Astrocyte of the spinal cord (primary cell): ENCODE results near the gene PDZD2.
A peak's percentile ranks its signal among the peaks of the same experiment; 100 is the strongest.
"Not testable (repeated sequence)": the region's sequence is repeated elsewhere in the genome, so short reads cannot be mapped to it uniquely, and the experiment has no call there.

ENCODE experiments used
- DNase-seq: peaks from one replicate; pipeline ENCODE4 v3.0.0; 2011; ENCODE audit warnings: low read depth, low spot score
- H3K4me3 ChIP-seq: 2 replicates; pipeline ENCODE4 v1.5.1; 2011; ENCODE audit warnings: low read depth, mild to moderate bottlenecking, low read length, moderate library complexity
- CTCF ChIP-seq: IDR thresholded peaks from 2 replicates; pipeline ENCODE4 v1.5.1; 2012; ENCODE audit warnings: low read depth, mild to moderate bottlenecking, low read length, inconsistent platforms
- in situ Hi-C: cut with HindIII; loops from 2 replicates; pipeline ENCODE4 v1.10.0; 2017; ENCODE audit warnings: low sequenced_read_pairs

The PDZD2 gene

GRCh38 chr5:32068561-32068960 is 429.6 kb downstream of the PDZD2 start:
- no peak for DNase-seq
- in situ Hi-C loops = no loop called here
- TF ChIP-seq CTCF = no peak
- H3K4me3 ChIP-seq = no peak overlapping the region

GRCh38 chr5:32069396-32069795 is 430.5 kb downstream of the PDZD2 start:
- TF ChIP-seq CTCF = no peak
- no peak for DNase-seq
- no peak overlapping the region for H3K4me3 ChIP-seq
- in situ Hi-C loops = no loop called here

- in situ Hi-C loops = no loop called here
- TF ChIP-seq CTCF = no peak
- H3K4me3 ChIP-seq = no peak overlapping the region
- DNase-seq = no peak
Observed at GRCh38 chr5:32071351-32071944, 432.5 kb downstream of the PDZD2 start.

- no peak for TF ChIP-seq CTCF
- DNase-seq = no peak
- no peak overlapping the region for H3K4me3 ChIP-seq
- in situ Hi-C loops = no loop called here
Observed at GRCh38 chr5:32072054-32072453, 433.1 kb downstream of the PDZD2 start.

GRCh38 chr5:32074401-32074800 is 435.5 kb downstream of the PDZD2 start:
- in situ Hi-C loops = no loop called here
- no peak overlapping the region for H3K4me3 ChIP-seq
- no peak for DNase-seq
- TF ChIP-seq CTCF = no peak

GRCh38 chr5:32076699-32077695 is 438.1 kb downstream of the PDZD2 start:
- peak; percentile 64 for TF ChIP-seq CTCF
- in situ Hi-C loops = no loop called here
- peak; percentile 91 for DNase-seq
- H3K4me3 ChIP-seq = no peak overlapping the region

GRCh38 chr5:32078855-32079254 is 439.9 kb downstream of the PDZD2 start:
- in situ Hi-C loops, DNase-seq, H3K4me3 ChIP-seq: not testable (repeated sequence)

GRCh38 chr5:32080565-32080964 is 441.6 kb downstream of the PDZD2 start:
- H3K4me3 ChIP-seq, in situ Hi-C loops: not testable (repeated sequence)

More at GRCh38 chr5:32080565-32080964, 441.6 kb downstream of the PDZD2 start:
- not testable (repeated sequence) for DNase-seq
